ENCODE results near the gene FDXACB1. TPM values are rescaled to one million over a fixed set of nuclear protein-coding genes. Genes with fewer than 3 reads are reported as not detected.

The FDXACB1 gene
- total and polyA plus RNA-seq, 8 donors = 0.29 to 4.3 (median 1.5) TPM; not detected in 2

GRCh38 chr11:111851067-111851466 is 27.9 kb downstream of the FDXACB1 start:
- Histone ChIP-seq H3K4me3 (no peak overlapping the region), H3K9me3 (no peaks in the 10 kb centered on the region), H3K36me3 (peaks cover 9 to 96% (median 91%) of the 10 kb centered on the region in 4 donors), H3K27me3 (no peaks in the 10 kb centered on the region), H3K27ac (no peak overlapping the region), H3K4me1 (peaks cover 0 to 11% (median 0%) of the 10 kb centered on the region in 4 donors)
- 93 to 96% (median 93%) methylated on average over 8 of the region's 8 CpGs for WGBS, 5 donors
- no peak for DNase-seq
- intact Hi-C loops (cut with DNase I; ENCODE audit: low total_unique reads) = no loop called here
- TF ChIP-seq POLR2AphosphoS5 (IDR thresholded peaks at IDR 0.05) (no peak), EP300 (IDR thresholded peaks at IDR 0.05) (no peak), POLR2A (IDR thresholded peaks at IDR 0.05) (no peak)
- TF ChIP-seq, protein P1, sequence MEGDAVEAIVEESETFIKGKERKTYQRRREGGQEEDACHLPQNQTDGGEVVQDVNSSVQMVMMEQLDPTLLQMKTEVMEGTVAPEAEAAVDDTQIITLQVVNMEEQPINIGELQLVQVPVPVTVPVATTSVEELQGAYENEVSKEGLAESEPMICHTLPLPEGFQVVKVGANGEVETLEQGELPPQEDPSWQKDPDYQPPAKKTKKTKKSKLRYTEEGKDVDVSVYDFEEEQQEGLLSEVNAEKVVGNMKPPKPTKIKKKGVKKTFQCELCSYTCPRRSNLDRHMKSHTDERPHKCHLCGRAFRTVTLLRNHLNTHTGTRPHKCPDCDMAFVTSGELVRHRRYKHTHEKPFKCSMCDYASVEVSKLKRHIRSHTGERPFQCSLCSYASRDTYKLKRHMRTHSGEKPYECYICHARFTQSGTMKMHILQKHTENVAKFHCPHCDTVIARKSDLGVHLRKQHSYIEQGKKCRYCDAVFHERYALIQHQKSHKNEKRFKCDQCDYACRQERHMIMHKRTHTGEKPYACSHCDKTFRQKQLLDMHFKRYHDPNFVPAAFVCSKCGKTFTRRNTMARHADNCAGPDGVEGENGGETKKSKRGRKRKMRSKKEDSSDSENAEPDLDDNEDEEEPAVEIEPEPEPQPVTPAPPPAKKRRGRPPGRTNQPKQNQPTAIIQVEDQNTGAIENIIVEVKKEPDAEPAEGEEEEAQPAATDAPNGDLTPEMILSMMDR (IDR thresholded peaks at IDR 0.05) = no peak

DNA sequence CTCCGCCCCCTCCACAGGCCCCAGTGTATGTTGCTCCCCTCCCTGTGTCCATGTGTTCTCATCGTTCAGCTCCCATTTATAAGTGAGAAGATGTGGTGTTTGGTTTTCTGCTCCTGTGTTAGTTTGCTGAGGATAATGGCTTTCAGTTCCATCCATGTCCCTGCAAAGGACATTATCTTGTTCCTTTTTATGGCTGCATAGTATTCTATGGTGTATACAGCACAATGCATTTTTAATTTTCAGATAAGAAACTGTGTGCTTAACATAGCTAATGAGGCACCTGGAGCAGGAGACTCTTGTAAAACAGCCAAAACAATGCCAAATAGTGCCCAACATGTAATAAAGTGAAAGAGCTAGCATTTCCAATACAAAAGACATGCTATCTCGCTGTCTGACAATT is 29.3 kb downstream of the FDXACB1 start:
- TF ChIP-seq POLR2A (IDR thresholded peaks at IDR 0.05) = no peak
- TF ChIP-seq, protein P1 (IDR thresholded peaks at IDR 0.05) = no peak
- TF ChIP-seq EP300 (IDR thresholded peaks at IDR 0.05) = no peak
- no peak for TF ChIP-seq POLR2AphosphoS5 (IDR thresholded peaks at IDR 0.05)
- DNase-seq = no peak
- WGBS, 5 donors = 94 to 98% (median 95%) methylated on average over 3 of the region's 3 CpGs
- Histone ChIP-seq H3K4me1 (peaks cover 0 to 11% (median 0%) of the 10 kb centered on the region in 4 donors), H3K27ac (no peak overlapping the region), H3K9me3 (no peaks in the 10 kb centered on the region), H3K4me3 (no peak overlapping the region), H3K27me3 (no peaks in the 10 kb centered on the region), H3K36me3 (peaks cover 18 to 97% (median 91%) of the 10 kb centered on the region in 4 donors)
- intact Hi-C loops (cut with DNase I; ENCODE audit: low total_unique reads) = loop anchor here (10.0 kb wide), 2 partner anchors 65 to 285 kb away; no protein-coding TSS in a partner anchor

DNA sequence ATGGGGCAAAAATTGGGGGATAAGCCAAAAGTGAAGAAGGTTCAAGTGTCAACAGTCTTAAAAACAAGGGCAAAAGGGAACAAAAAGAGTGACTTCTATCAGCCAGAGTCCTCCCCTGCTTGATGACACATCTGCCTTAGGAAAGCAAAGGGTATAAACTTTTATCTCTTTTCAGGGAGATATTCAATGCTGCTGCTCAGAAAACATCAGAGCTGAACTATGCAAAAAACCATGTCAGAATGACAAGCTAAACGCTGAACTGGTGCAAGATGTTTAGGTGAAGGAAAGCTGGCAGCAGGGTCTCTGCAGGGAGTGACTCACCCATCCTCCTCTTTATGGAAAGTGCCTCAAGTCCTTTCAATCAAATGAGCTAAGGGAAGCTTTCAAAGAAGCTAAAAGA is 32.3 kb downstream of the FDXACB1 start:
- no peaks in the 10 kb centered on the region for H3K9me3 ChIP-seq
- no peak for DNase-seq
- H3K4me1 ChIP-seq = peaks cover 0 to 12% (median under 1%) of the 10 kb centered on the region in 4 donors
- TF ChIP-seq EP300 (IDR thresholded peaks at IDR 0.05) (no peak), POLR2AphosphoS5 (IDR thresholded peaks at IDR 0.05) (no peak), POLR2A (IDR thresholded peaks at IDR 0.05) (no peak)
- TF ChIP-seq, protein P1 (IDR thresholded peaks at IDR 0.05) = no peak
- H3K27me3 ChIP-seq = no peaks in the 10 kb centered on the region
- H3K36me3 ChIP-seq = peaks cover 21 to 91% (median 88%) of the 10 kb centered on the region in 4 donors
- 36 to 55% (median 49%) methylated on average over 1 of the region's 1 CpG for WGBS, 5 donors
- no peak overlapping the region for H3K4me3 ChIP-seq
- intact Hi-C loops (cut with DNase I; ENCODE audit: low total_unique reads) = loop anchor here (10.0 kb wide), 2 partner anchors 62 to 282 kb away; no protein-coding TSS in a partner anchor
- no peak overlapping the region for H3K27ac ChIP-seq

DNA sequence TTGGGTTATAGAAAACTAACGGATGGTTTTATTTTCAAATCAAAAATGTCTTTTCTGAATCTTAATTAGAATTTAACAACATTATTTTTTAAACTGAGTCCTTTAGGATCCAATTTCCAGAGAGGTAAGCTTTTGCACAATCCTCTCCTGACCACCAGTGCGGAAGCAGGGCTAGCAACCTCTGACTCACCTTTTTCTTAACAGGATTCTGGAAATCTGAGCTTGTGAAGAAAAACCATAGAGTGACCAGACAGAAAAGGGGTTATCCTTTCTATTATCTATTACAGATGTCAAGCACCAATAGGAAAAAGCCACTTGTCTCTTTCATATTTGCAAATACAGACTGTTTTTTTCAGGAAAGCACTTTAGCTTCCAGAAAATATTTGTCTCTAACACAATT is 32.9 kb downstream of the FDXACB1 start:
- WGBS, 5 donors = 87 to 95% (median 89%) methylated on average over 2 of the region's 2 CpGs
- Histone ChIP-seq H3K36me3 (peaks cover 21 to 88% (median 84%) of the 10 kb centered on the region in 4 donors), H3K4me3 (no peak overlapping the region), H3K27me3 (no peaks in the 10 kb centered on the region), H3K27ac (no peak overlapping the region), H3K9me3 (no peaks in the 10 kb centered on the region), H3K4me1 (peaks cover 0 to 18% (median 3%) of the 10 kb centered on the region in 4 donors)
- TF ChIP-seq POLR2AphosphoS5 (IDR thresholded peaks at IDR 0.05) (no peak), EP300 (IDR thresholded peaks at IDR 0.05) (no peak), POLR2A (IDR thresholded peaks at IDR 0.05) (no peak)
- TF ChIP-seq, protein P1 (IDR thresholded peaks at IDR 0.05) = no peak
- intact Hi-C loops (cut with DNase I; ENCODE audit: low total_unique reads) = loop anchor here (10.0 kb wide), 2 partner anchors 61 to 281 kb away; no protein-coding TSS in a partner anchor
- no peak for DNase-seq
